GM06990 (cell line): ENCODE measurements around the gene RNGTT.
A peak's percentile ranks its signal among the peaks of the same experiment; 100 is the strongest.

ENCODE experiments used
- DNase-seq: peaks from one replicate; pipeline ENCODE4 v3.0.0-alpha.2; 2011; ENCODE audit not compliant: insufficient read length; ENCODE audit errors: extremely low read depth
- H3K27me3 ChIP-seq: replicated peaks from 2 replicates; pipeline ENCODE4 v1.6.0; 2011; ENCODE audit warnings: low read length; ENCODE audit not compliant: control insufficient read depth, insufficient read depth
- H3K36me3 ChIP-seq: 2 replicates; pipeline ENCODE4 v1.5.1; 2011; ENCODE audit warnings: low read length; ENCODE audit not compliant: control insufficient read depth, insufficient read depth
- H3K4me3 ChIP-seq: replicated peaks from 2 replicates; pipeline ENCODE4 v1.5.1; 2011; ENCODE audit warnings: low read depth, mild to moderate bottlenecking, control low read depth, low read length
- TF ChIP-seq, protein P1 (sequence below): IDR thresholded peaks from 2 replicates; pipeline ENCODE4 v1.5.1; 2011; ENCODE audit warnings: low read length, control low read depth, mild to moderate bottlenecking, inconsistent platforms; ENCODE audit not compliant: insufficient read depth, poor library complexity, severe bottlenecking

RNGTT gene

GRCh38 chr6:88965691-88966090, 2.3 kb upstream of the RNGTT start:
- no peak for DNase-seq
- Histone ChIP-seq H3K4me3 (no peak overlapping the region), H3K36me3 (no peaks in the 10 kb centered on the region), H3K27me3 (no peaks in the 10 kb centered on the region)
- TF ChIP-seq, protein P1, sequence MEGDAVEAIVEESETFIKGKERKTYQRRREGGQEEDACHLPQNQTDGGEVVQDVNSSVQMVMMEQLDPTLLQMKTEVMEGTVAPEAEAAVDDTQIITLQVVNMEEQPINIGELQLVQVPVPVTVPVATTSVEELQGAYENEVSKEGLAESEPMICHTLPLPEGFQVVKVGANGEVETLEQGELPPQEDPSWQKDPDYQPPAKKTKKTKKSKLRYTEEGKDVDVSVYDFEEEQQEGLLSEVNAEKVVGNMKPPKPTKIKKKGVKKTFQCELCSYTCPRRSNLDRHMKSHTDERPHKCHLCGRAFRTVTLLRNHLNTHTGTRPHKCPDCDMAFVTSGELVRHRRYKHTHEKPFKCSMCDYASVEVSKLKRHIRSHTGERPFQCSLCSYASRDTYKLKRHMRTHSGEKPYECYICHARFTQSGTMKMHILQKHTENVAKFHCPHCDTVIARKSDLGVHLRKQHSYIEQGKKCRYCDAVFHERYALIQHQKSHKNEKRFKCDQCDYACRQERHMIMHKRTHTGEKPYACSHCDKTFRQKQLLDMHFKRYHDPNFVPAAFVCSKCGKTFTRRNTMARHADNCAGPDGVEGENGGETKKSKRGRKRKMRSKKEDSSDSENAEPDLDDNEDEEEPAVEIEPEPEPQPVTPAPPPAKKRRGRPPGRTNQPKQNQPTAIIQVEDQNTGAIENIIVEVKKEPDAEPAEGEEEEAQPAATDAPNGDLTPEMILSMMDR: no peak

- no peak for DNase-seq
- Histone ChIP-seq H3K36me3 (no peaks in the 10 kb centered on the region), H3K4me3 (peak overlapping the region; percentile 59), H3K27me3 (no peaks in the 10 kb centered on the region)
- TF ChIP-seq, protein P1: no peak
Observed at GRCh38 chr6:88964509-88964908, 1.1 kb upstream of the RNGTT start.

DNA sequence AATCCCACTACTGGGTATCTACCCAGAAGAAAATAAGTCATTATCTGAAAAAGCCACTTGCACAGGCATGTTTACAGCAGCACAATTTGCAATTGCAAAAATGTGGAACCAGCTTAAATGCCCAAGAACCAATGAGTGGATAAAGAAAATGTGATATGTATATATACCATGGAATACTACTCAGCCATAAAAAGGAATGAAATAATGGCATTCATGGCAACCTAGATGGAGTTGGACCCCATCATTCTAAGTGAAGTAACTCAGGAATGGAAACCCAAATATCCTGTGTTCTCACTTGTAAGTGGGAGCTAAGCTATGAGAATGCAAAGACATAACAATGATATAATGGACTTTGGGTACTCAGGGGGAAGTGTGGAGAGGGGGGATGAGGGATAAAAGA, 4.6 kb downstream of the RNGTT start:
- TF ChIP-seq, protein P1: no peak
- Histone ChIP-seq H3K36me3 (no peaks in the 10 kb centered on the region), H3K27me3 (no peaks in the 10 kb centered on the region), H3K4me3 (no peak overlapping the region)
- no peak for DNase-seq

GRCh38 chr6:88953550-88954386, 9.7 kb downstream of the RNGTT start:
- Histone ChIP-seq H3K4me3 (no peak overlapping the region), H3K36me3 (no peaks in the 10 kb centered on the region), H3K27me3 (no peaks in the 10 kb centered on the region)
- DNase-seq: no peak
- TF ChIP-seq, protein P1: no peak

DNA sequence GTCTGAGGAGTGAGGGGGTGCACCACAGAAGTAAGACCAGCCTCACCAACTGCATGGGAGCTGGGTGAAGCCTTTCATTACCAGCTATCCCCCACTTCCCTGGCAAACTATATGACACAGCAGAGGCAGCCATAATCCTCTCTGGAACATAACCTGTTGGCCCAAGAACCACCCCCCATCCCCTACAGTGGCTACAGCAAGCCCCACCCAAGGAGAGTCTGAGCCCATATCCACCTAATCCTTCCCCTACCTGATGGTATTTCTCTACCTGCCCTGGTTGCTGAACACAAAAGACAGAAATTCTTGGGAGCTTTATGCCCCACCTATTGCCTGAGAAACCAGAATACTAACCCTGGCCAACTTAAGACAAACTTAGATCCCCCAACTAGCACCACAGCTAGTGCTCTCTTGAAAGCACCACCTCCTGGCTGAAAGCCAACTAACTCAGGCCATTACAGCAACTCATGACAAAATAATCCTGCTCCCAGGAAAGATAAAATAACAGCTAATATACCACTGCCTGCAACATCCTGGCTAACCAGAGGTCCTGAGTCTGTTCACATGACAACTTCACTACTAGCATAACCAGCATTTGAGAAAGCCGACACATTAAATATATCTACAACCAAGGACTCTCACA, 11.2 kb downstream of the RNGTT start:
- no peaks in the 10 kb centered on the region for H3K36me3 ChIP-seq
- no peaks in the 10 kb centered on the region for H3K27me3 ChIP-seq
- no peak for DNase-seq
- H3K4me3 ChIP-seq: no peak overlapping the region
- TF ChIP-seq, protein P1: no peak
